Measurements from ENCODE around the gene ACSL1. TPM values are rescaled to one million over a fixed set of nuclear protein-coding genes. Genes with fewer than 3 reads are reported as not detected.

The ACSL1 gene
- total RNA-seq, 1 donor, result 30.4 TPM

GRCh38 chr4:184814686-184815045 lies 11.1 kb downstream of the ACSL1 start:
- DNase-seq (ENCODE audit: low read depth in 2 of 3, low spot score in 2 of 3), result no peak

- no peak for DNase-seq (ENCODE audit: low read depth in 2 of 3, low spot score in 2 of 3)
Measured at GRCh38 chr4:184812651-184813181, 13.1 kb downstream of the ACSL1 start.

GRCh38 chr4:184812199-184812542 lies 13.6 kb downstream of the ACSL1 start:
- DNase-seq (ENCODE audit: low read depth in 2 of 3, low spot score in 2 of 3), result no peak

GRCh38 chr4:184811526-184812198 lies 14.1 kb downstream of the ACSL1 start:
- DNase-seq (ENCODE audit: low read depth in 2 of 3, low spot score in 2 of 3), result no peak

GRCh38 chr4:184810720-184811119 lies 15.0 kb downstream of the ACSL1 start:
- no peak for DNase-seq (ENCODE audit: low read depth in 2 of 3, low spot score in 2 of 3)

- no peak for DNase-seq (ENCODE audit: low read depth in 2 of 3, low spot score in 2 of 3)
Measured at GRCh38 chr4:184808713-184809050, 17.1 kb downstream of the ACSL1 start.

GRCh38 chr4:184807797-184808712 lies 17.7 kb downstream of the ACSL1 start:
- DNase-seq (ENCODE audit: low read depth in 2 of 3, low spot score in 2 of 3), result no peak

GRCh38 chr4:184807256-184807655 lies 18.5 kb downstream of the ACSL1 start:
- DNase-seq (ENCODE audit: low read depth in 2 of 3, low spot score in 2 of 3), result no peak

GRCh38 chr4:184806711-184807110 lies 19.1 kb downstream of the ACSL1 start:
- no peak for DNase-seq (ENCODE audit: low read depth in 2 of 3, low spot score in 2 of 3)

GRCh38 chr4:184806229-184806550 lies 19.6 kb downstream of the ACSL1 start:
- no peak for DNase-seq (ENCODE audit: low read depth in 2 of 3, low spot score in 2 of 3)

- DNase-seq (ENCODE audit: low read depth in 2 of 3, low spot score in 2 of 3), result no peak
Measured at GRCh38 chr4:184805462-184806228, 20.1 kb downstream of the ACSL1 start.

- DNase-seq (ENCODE audit: low read depth in 2 of 3, low spot score in 2 of 3), result no peak
Measured at GRCh38 chr4:184804621-184805020, 21.1 kb downstream of the ACSL1 start.

GRCh38 chr4:184803874-184804273 lies 21.9 kb downstream of the ACSL1 start:
- DNase-seq (ENCODE audit: low read depth in 2 of 3, low spot score in 2 of 3), result no peak

GRCh38 chr4:184803133-184803532 lies 22.6 kb downstream of the ACSL1 start:
- no peak for DNase-seq (ENCODE audit: low read depth in 2 of 3, low spot score in 2 of 3)

- no peak for DNase-seq (ENCODE audit: low read depth in 2 of 3, low spot score in 2 of 3)
Measured at GRCh38 chr4:184802697-184803015, 23.1 kb downstream of the ACSL1 start.

GRCh38 chr4:184801781-184802696 lies 23.7 kb downstream of the ACSL1 start:
- no peak for DNase-seq (ENCODE audit: low read depth in 2 of 3, low spot score in 2 of 3)

- no peak for DNase-seq (ENCODE audit: low read depth in 2 of 3, low spot score in 2 of 3)
Measured at GRCh38 chr4:184798504-184798903, 27.3 kb downstream of the ACSL1 start.

GRCh38 chr4:184796906-184797305 lies 28.9 kb downstream of the ACSL1 start:
- no peak for DNase-seq (ENCODE audit: low read depth in 2 of 3, low spot score in 2 of 3)

GRCh38 chr4:184795214-184795844 lies 30.4 kb downstream of the ACSL1 start:
- no peak for DNase-seq (ENCODE audit: low read depth in 2 of 3, low spot score in 2 of 3)

GRCh38 chr4:184794470-184794869 lies 31.3 kb downstream of the ACSL1 start:
- no peak for DNase-seq (ENCODE audit: low read depth in 2 of 3, low spot score in 2 of 3)
